Sigmoid colon (tissue), 4 donors: ENCODE data around the gene ACACA.

Source experiments
- EP300 ChIP-seq, 4 donors: sonication (generic); formaldehyde crosslinking; IDR thresholded peaks; one replicate each; pipeline ENCODE4 v1.6.1; 2017; ENCODE audit warnings: antibody characterized with exemption in 4 of 4
- POLR2A ChIP-seq, 2 donors: fragments of 450-650 bp; IDR thresholded peaks; one replicate each; pipeline ENCODE4 v1.6.1; 2016; ENCODE audit warnings: antibody characterized with exemption in 2 of 2, mild to moderate bottlenecking in 2 of 2, moderate library complexity in 2 of 2
- POLR2AphosphoS5 ChIP-seq, 4 donors: sonication (generic); formaldehyde crosslinking; IDR thresholded peaks; one replicate each; pipeline ENCODE4 v1.6.1; 2017; ENCODE audit warnings: antibody characterized with exemption in 4 of 4
- TF ChIP-seq, protein P1 (sequence below), 4 experiments: fragments of 450-650 bp in 3 of 4; fragments of 200-600 bp in 1 of 4; IDR thresholded peaks; one replicate each; pipeline ENCODE4 v1.5.1; 2016 to 2019; ENCODE audit warnings: antibody characterized with exemption in 4 of 4, mild to moderate bottlenecking in 3 of 4, moderate library complexity in 2 of 4

DNA sequence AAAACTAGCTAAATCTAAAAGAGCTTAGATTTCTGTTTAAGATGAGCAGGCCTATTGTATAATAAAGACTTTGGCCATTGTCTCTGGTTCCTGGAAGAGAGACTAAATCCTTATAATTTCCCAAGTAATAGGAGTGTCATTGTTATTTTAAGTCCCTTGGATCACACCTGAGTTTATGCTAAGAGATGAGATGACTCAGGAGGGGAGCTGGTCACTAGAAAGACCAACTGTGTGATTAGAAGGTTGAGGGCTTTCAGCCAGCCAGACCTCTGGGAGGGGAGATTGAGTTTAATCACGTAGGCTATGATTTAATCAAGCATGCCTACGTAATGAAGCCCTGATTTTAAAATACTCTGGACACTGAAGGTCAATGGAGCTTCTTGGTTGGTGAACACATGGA lies 187.8 kb downstream of the ACACA start:
- TF ChIP-seq, protein P1, sequence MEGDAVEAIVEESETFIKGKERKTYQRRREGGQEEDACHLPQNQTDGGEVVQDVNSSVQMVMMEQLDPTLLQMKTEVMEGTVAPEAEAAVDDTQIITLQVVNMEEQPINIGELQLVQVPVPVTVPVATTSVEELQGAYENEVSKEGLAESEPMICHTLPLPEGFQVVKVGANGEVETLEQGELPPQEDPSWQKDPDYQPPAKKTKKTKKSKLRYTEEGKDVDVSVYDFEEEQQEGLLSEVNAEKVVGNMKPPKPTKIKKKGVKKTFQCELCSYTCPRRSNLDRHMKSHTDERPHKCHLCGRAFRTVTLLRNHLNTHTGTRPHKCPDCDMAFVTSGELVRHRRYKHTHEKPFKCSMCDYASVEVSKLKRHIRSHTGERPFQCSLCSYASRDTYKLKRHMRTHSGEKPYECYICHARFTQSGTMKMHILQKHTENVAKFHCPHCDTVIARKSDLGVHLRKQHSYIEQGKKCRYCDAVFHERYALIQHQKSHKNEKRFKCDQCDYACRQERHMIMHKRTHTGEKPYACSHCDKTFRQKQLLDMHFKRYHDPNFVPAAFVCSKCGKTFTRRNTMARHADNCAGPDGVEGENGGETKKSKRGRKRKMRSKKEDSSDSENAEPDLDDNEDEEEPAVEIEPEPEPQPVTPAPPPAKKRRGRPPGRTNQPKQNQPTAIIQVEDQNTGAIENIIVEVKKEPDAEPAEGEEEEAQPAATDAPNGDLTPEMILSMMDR (IDR thresholded peaks at IDR 0.05) = no peak
- TF ChIP-seq EP300 (IDR thresholded peaks at IDR 0.05) (no peak), POLR2AphosphoS5 (IDR thresholded peaks at IDR 0.05) (no peak), POLR2A (IDR thresholded peaks at IDR 0.05) (no peak)
